Common myeloid progenitor, CD34-positive (primary cell): ENCODE measurements around the gene EVC.
"Not testable (repeated sequence)": the region's sequence is repeated elsewhere in the genome, so short reads cannot be mapped to it uniquely, and the experiment has no call there.

Experiments used
- CTCF ChIA-PET: fragments of 350-600 bp; sonication (Branson Sonifier 250); formaldehyde crosslinking; loops from one replicate; lab custom pipeline; 2021; ENCODE audit warnings: antibody characterized with exemption; lab: Charles Lee
- POLR2A ChIA-PET: fragments of 350-600 bp; sonication (Branson Sonifier 250); formaldehyde crosslinking; loops from one replicate; lab custom pipeline; 2021; ENCODE audit warnings: antibody characterized with exemption; lab: Charles Lee
- DNase-seq, 3 donors: peaks; one replicate each; pipeline versions ENCODE4 v3.0.0 to v3.0.0-alpha.2; 2013
- H3K27ac ChIP-seq, 2 experiments: 1 replicate in 1 of 2; 2 replicates in 1 of 2; pipeline ENCODE4 v1.7.0; 2013; ENCODE audit warnings: inconsistent platforms in 2 of 2, low read length in 2 of 2, mild to moderate bottlenecking in 2 of 2, low read depth in 1 of 2, moderate library complexity in 1 of 2; ENCODE audit not compliant: severe bottlenecking in 2 of 2, insufficient read depth in 1 of 2, poor library complexity in 1 of 2
- H3K27me3 ChIP-seq, 5 experiments: replicated peaks in 2 of 5; 1 replicate in 3 of 5; 2 replicates in 2 of 5; pipeline versions ENCODE4 v1.6.1 to v1.7.0; 2013; ENCODE audit warnings: low read length in 4 of 5, mild to moderate bottlenecking in 2 of 5, moderate library complexity in 2 of 5, inconsistent platforms in 1 of 5; ENCODE audit not compliant: insufficient read depth in 5 of 5, control insufficient read depth in 4 of 5
- H3K36me3 ChIP-seq, 4 experiments: 1 replicate in 2 of 4; 2 replicates in 2 of 4; pipeline versions ENCODE4 v1.6.1 to v1.7.0; 2013; ENCODE audit warnings: low read length in 3 of 4, control low read depth in 1 of 4, mild to moderate bottlenecking in 1 of 4; ENCODE audit not compliant: control insufficient read depth in 4 of 4, insufficient read depth in 4 of 4
- H3K4me1 ChIP-seq, 4 experiments: 1 replicate in 3 of 4; 2 replicates in 1 of 4; pipeline versions ENCODE4 v1.6.1 to v1.7.1; 2013; ENCODE audit warnings: low read length in 3 of 4, mild to moderate bottlenecking in 3 of 4, control low read depth in 1 of 4, inconsistent platforms in 1 of 4, moderate library complexity in 1 of 4; ENCODE audit not compliant: control insufficient read depth in 4 of 4, insufficient read depth in 4 of 4; ENCODE audit errors: control extremely low read depth in 1 of 4
- H3K4me3 ChIP-seq, 7 experiments: 1 replicate in 4 of 7; 2 replicates in 3 of 7; pipeline versions ENCODE4 v1.5.1 to v1.7.0; 2013; ENCODE audit warnings: mild to moderate bottlenecking in 7 of 7, low read length in 6 of 7, moderate library complexity in 6 of 7, inconsistent platforms in 2 of 7, low read depth in 2 of 7, control low read depth in 1 of 7; ENCODE audit not compliant: insufficient read depth in 4 of 7, control insufficient read depth in 1 of 7; ENCODE audit errors: extremely low read depth in 1 of 7
- H3K9me3 ChIP-seq, 5 experiments: 1 replicate in 4 of 5; 2 replicates in 1 of 5; pipeline versions ENCODE4 v1.6.1 to v1.7.1; 2013; ENCODE audit warnings: low read length in 4 of 5, mild to moderate bottlenecking in 2 of 5, inconsistent platforms in 1 of 5, low read depth in 1 of 5, moderate library complexity in 1 of 5; ENCODE audit not compliant: control insufficient read depth in 4 of 5, insufficient read depth in 2 of 5; ENCODE audit errors: control extremely low read depth in 1 of 5
- WGBS: methylation state at CpG from one replicate; pipeline ENCODE4 v1.1.5; 2013; ENCODE audit not compliant: insufficient coverage; 5-methylcytosine and 5-hydroxymethylcytosine counted together

EVC gene

GRCh38 chr4:5836943-5837342 lies 125.9 kb downstream of the EVC start:
- H3K27me3 ChIP-seq: peaks cover 0 to 3% (median 0%) of the 10 kb centered on the region in 5 experiments
- ChIA-PET POLR2A (interaction anchor here (0.5 kb wide), 1 partner anchor 11 kb away, joined by 3 read pairs; no protein-coding TSS in a partner anchor), CTCF (no interaction called here)
- WGBS: 73% methylated on average over 3 of the region's 3 CpGs
- H3K9me3 ChIP-seq: no peaks in the 10 kb centered on the region
- no peak overlapping the region for H3K27ac ChIP-seq
- no peaks in the 10 kb centered on the region for H3K4me1 ChIP-seq
- H3K36me3 ChIP-seq: no peaks in the 10 kb centered on the region
- no peak overlapping the region for H3K4me3 ChIP-seq
- DNase-seq: no peak

- H3K27me3 ChIP-seq, CTCF ChIA-PET, H3K4me1 ChIP-seq, H3K9me3 ChIP-seq, H3K27ac ChIP-seq, H3K36me3 ChIP-seq, H3K4me3 ChIP-seq, DNase-seq: not testable (repeated sequence)
- POLR2A ChIA-PET: interaction anchor here (0.7 kb wide), 1 partner anchor 126 kb away, joined by 6 read pairs; no protein-coding TSS in a partner anchor
- 100% methylated on average over 2 of the region's 6 CpGs for WGBS
Measured at GRCh38 chr4:5837483-5837882, 126.5 kb downstream of the EVC start.

GRCh38 chr4:5839332-5839731 lies 128.3 kb downstream of the EVC start:
- H3K27me3 ChIP-seq: peaks cover 0 to 5% (median 0%) of the 10 kb centered on the region in 5 experiments
- no peak for DNase-seq
- no peak overlapping the region for H3K4me3 ChIP-seq
- H3K36me3 ChIP-seq: no peaks in the 10 kb centered on the region
- POLR2A ChIA-PET: no interaction called here
- whole genome bisulfite sequencing: 97% methylated on average over 9 of the region's 13 CpGs
- no peaks in the 10 kb centered on the region for H3K4me1 ChIP-seq
- no peaks in the 10 kb centered on the region for H3K9me3 ChIP-seq
- no peak overlapping the region for H3K27ac ChIP-seq
- CTCF ChIA-PET: no interaction called here

GRCh38 chr4:5839751-5840674 lies 129.0 kb downstream of the EVC start:
- POLR2A ChIA-PET: no interaction called here
- no peak for DNase-seq
- Histone ChIP-seq H3K27me3 (peaks cover 0 to 7% (median 0%) of the 10 kb centered on the region in 5 experiments), H3K4me3 (no peak overlapping the region), H3K27ac (no peak overlapping the region), H3K9me3 (no peaks in the 10 kb centered on the region), H3K36me3 (no peaks in the 10 kb centered on the region), H3K4me1 (no peaks in the 10 kb centered on the region)
- CTCF ChIA-PET: interaction anchor here (0.6 to 1.2 kb wide), 2 partner anchors 16 to 25 kb away, joined by 3 read pairs; no protein-coding TSS in a partner anchor
- WGBS: 92% methylated on average over 24 of the region's 30 CpGs

- DNase-seq: no peak
- Histone ChIP-seq H3K27me3 (peaks cover 0 to 13% (median under 1%) of the 10 kb centered on the region in 5 experiments), H3K36me3 (no peaks in the 10 kb centered on the region), H3K9me3 (no peaks in the 10 kb centered on the region), H3K4me1 (no peaks in the 10 kb centered on the region), H3K27ac (no peak overlapping the region), H3K4me3 (no peak overlapping the region)
- ChIA-PET CTCF (no interaction called here), POLR2A (no interaction called here)
- 90% methylated on average over 2 of the region's 4 CpGs for WGBS
Measured at GRCh38 chr4:5842456-5842855, 131.5 kb downstream of the EVC start.

- Histone ChIP-seq H3K36me3 (no peaks in the 10 kb centered on the region), H3K4me1 (no peaks in the 10 kb centered on the region), H3K27ac (no peak overlapping the region), H3K27me3 (peaks cover 0 to 15% (median 2%) of the 10 kb centered on the region in 5 experiments), H3K4me3 (no peak overlapping the region), H3K9me3 (no peaks in the 10 kb centered on the region)
- WGBS: 86% methylated on average over 12 of the region's 18 CpGs
- POLR2A ChIA-PET: no interaction called here
- no peak for DNase-seq
- CTCF ChIA-PET: no interaction called here
Measured at GRCh38 chr4:5843573-5844530, 132.9 kb downstream of the EVC start.
